GM21786 (cell line): Measurements from ENCODE around the gene NLRP6.

Experiments used
- ATAC-seq: cut with Tn5 transposase; IDR thresholded peaks from one replicate; pipeline ENCODE4 v1.9.1; 2021; ENCODE audit not compliant: unreplicated experiment

Gene NLRP6

GRCh38 chr11:255816-256215 is 22.4 kb upstream of the NLRP6 start:
- no peak for ATAC-seq

DNA sequence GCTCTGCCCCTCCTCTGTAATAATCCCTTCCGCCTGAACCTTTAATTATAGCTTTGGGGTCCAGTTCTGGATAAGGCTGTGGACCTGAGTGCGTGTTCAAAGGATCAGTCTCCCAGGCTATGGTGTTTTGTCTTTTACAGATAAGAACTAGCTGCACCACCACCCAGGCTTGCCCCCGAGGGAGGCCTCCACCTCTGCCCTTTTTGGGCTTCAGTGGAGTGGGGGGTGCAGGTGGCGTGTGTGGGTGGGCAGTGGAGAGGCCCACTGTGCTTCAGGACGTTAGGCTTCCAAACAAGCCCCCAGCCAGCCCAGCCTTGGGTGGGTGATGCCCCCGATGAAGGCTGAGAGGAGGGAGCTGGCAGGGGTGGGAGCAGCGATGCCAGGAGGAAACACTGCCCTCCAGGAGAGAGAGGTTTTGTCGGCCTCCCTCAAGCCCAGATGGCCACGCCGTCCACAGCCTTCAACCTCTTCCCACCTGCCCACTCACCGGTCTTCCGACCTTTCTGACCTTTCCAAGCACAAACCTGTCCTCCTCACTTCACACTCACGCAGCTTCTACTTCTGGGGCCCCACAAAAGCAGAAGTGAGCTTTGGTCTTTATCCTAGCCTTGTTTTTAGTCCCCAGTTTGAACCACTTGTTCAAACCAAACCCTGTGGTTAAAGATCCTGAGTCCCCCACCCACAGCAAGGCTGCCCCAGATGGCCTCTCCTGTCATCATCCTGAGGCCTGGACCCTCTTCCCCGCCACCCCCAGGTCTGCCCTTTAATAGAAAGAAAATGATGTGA is 21.1 kb upstream of the NLRP6 start:
- no peak for ATAC-seq

- ATAC-seq = no peak
These were observed 20.3 kb upstream of the NLRP6 start for GRCh38 chr11:257766-258493.

DNA sequence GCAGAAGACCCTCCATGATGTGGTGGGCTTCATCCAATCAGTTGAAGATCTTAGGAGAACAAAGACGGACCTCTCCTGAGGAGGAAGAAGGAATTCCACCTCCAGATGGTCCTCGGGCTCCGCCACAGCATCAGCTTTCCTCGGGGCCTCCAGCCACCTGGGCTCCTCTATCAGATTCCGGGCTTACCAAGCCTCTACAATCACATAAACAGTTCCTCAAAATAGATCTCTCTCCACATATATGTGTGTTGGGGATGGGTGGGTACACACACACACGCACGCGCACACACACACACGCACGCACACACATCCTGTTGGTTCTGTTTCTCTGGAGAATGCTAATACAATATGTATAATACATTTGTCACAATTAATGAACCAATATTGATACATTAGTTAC is 18.8 kb upstream of the NLRP6 start:
- no peak for ATAC-seq

GRCh38 chr11:261624-262023 is 16.6 kb upstream of the NLRP6 start:
- ATAC-seq = no peak

DNA sequence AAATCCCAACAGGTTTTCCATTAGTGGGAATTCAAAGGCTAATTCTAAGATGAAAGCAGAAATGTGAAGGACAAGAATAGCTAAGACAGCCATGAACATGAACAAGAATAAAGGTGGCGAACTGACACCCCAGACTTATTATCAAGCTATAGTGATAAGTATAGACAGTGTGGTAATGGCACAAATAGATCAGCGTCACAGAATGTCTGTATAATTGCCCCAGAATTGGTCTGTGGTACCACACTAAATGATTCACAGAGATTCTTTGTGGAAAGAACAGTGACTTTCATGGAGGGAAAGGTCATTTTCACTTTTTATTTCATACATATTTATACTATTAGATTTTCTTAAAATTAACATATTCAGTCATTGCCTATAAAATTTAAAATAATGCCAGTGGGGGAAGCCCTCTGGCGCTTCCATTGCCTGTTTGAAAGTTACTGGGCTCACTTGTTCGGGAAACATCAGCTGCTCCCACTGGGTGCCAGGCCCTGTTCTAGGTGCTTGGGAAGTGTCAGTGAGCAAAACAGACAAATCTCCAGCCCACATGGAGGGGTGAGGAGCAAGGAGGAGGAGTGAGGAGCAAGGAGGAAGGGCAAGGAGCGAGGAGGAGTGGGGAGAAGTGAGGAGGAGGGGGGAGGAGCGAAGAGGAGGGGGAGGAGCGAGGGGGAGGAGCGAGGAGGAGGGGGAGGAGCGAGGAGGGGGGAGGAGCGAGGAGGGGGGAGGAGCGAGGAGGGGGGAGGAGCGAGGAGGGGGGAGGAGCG is 11.3 kb upstream of the NLRP6 start:
- ATAC-seq = no peak

DNA sequence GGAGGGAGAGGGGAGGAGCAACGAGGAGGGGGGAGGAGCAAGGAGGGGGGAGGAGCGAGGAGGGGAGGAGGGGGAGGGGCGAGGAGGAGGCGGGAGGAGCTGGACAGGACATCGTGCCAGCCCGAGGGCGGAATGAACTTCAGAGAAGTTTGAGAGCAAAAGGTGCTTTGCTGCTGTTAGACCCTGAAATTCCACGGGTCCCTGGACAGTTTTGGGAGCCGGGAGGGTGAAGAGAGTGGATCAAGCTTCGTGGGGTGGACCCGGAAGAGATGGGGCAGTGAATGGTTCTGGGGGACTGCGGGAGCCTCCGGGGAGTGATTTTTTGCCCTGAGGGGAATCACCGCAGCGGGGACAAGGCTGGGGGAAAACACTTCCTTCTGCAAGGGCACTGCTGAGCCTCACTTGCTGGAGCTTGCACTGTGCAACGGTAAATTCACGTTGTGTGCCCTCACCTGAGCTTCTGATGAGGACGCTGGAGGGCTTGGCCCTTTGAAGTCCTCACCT is 10.7 kb upstream of the NLRP6 start:
- ATAC-seq = peak; percentile 30

- ATAC-seq = peak; percentile 51
These were observed 9.5 kb upstream of the NLRP6 start for GRCh38 chr11:268716-269145.

- ATAC-seq = peak; percentile 66
These were observed 8.9 kb upstream of the NLRP6 start for GRCh38 chr11:269146-269890.

DNA sequence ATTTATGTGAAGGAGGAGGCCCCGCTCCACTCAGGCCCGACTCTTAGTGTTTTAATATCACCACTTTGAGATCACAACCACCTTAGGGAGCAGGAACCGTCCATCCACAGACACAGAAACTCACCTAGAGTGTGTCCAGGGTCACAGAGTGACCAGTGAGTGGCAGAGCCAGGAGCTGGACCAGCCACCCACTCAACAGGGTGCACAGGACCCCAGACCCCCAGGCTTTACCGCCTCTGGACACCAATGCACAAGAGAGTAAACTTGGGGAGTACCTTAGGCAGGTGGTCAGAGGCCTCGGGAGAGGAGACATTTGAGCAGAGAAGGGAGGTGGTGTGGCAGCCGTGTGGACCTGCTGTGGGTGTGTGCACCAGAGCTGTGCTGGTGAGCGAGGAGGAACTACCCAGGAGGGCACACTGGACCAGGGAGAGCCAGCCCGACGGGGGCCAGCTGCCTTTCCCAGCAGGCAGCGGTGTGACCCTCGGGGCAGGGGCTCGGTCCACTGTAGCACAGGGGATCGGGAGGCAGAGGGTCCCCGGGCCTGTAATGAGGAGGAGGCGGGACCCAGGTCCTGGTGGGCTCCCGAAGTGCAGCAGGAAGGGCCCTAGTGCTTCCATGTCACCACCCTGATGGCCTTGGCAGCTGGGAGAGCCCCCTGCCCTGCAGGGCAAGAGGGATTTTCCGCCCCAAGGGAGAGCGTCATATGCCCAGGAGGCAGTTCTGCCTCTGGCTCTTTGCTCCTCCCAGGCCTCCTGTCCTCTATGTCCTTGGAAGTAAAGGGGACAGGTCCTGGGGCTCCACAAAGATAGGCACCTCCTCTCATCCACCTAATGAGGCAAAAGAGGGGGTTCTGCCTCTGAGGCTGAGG is 7.5 kb upstream of the NLRP6 start:
- no peak for ATAC-seq

DNA sequence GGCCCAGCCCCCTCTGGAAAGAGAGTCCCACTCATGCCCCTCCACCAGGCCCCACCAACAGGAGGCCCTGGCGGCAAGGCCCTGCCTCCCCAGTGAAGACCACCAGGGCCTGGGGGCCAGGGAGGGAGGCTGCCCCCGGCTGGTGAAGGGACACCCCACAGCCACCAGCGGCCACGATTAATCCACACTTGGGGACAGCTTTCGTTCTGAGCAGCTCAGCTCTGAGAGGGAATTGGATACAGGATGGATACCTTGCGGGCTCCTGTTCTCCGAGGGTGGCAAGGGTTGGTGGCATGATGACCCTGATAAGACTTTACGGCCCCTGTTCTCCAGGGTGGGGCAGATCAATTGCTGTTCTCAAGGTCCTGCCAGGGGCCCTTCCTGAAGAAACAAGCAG is 6.9 kb upstream of the NLRP6 start:
- ATAC-seq = no peak

- ATAC-seq = no peak
These were observed 5.8 kb upstream of the NLRP6 start for GRCh38 chr11:272195-272930.

DNA sequence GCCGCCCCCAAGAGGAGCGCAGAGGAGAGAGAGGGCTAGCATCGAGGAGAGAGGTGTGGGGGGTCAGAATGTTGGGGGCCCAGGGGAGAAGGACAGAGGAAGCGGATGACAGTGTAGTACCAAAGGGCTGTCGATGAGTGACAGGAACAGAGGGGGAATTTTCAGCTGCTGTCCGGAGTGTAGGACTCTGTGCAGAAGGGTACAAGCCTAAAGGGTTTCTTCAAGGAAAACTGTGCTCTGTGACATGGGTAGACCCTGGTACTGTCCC is 5.3 kb upstream of the NLRP6 start:
- ATAC-seq = no peak

GRCh38 chr11:276219-276618 is 2.0 kb upstream of the NLRP6 start:
- ATAC-seq = no peak

DNA sequence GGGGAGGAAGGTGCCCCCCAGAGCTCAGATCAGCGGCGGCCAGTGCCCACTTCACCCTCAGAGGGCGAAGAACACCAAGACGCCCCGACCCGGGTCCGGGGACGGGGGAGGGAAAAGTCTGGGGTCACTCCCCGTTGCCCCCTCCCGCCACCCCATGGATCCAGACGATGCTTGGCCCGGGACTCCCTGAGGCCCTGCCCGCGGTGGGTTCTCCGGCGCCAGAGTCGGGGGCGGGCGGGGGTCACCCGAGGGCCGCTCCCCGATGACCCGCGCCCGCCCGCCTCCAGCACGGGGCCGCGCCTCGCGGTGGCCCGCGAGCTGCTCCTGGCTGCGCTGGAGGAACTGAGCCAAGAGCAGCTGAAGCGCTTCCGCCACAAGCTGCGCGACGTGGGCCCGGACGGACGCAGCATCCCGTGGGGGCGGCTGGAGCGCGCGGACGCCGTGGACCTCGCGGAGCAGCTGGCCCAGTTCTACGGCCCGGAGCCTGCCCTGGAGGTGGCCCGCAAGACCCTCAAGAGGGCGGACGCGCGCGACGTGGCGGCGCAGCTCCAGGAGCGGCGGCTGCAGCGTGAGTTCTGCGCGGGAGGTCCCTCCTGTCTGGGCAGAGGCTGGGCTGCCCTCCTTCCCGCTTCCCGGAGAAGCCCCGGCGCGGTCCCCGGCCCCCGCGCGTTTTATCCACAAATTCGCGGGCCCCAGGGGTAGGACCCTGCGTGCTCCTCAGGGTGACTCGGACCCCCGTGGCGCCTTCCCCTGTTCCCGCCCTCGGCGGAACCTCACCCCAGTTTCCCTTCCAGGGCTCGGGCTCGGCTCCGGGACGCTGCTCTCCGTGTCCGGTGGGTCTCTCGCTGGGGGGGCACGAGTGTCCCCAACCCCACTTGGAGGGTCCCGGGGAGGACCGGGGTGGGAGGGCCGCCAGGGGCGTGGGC is 1.1 kb downstream of the NLRP6 start:
- no peak for ATAC-seq

DNA sequence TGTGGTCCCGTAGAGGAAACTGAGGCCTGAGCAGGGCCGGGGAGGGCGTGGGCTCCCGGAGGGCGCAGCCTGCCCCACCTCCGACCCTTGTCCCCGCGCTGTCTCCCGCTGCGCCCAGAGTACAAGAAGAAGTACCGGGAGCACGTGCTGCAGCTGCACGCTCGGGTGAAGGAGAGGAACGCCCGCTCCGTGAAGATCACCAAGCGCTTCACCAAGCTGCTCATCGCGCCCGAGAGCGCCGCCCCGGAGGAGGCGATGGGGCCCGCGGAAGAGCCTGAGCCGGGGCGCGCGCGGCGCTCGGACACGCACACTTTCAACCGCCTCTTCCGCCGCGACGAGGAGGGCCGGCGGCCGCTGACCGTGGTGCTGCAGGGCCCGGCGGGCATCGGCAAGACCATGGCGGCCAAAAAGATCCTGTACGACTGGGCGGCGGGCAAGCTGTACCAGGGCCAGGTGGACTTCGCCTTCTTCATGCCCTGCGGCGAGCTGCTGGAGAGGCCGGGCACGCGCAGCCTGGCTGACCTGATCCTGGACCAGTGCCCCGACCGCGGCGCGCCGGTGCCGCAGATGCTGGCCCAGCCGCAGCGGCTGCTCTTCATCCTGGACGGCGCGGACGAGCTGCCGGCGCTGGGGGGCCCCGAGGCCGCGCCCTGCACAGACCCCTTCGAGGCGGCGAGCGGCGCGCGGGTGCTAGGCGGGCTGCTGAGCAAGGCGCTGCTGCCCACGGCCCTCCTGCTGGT is 1.9 kb downstream of the NLRP6 start:
- ATAC-seq = no peak

DNA sequence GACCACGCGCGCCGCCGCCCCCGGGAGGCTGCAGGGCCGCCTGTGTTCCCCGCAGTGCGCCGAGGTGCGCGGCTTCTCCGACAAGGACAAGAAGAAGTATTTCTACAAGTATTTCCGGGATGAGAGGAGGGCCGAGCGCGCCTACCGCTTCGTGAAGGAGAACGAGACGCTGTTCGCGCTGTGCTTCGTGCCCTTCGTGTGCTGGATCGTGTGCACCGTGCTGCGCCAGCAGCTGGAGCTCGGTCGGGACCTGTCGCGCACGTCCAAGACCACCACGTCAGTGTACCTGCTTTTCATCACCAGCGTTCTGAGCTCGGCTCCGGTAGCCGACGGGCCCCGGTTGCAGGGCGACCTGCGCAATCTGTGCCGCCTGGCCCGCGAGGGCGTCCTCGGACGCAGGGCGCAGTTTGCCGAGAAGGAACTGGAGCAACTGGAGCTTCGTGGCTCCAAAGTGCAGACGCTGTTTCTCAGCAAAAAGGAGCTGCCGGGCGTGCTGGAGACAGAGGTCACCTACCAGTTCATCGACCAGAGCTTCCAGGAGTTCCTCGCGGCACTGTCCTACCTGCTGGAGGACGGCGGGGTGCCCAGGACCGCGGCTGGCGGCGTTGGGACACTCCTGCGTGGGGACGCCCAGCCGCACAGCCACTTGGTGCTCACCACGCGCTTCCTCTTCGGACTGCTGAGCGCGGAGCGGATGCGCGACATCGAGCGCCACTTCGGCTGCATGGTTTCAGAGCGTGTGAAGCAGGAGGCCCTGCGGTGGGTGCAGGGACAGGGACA is 2.7 kb downstream of the NLRP6 start:
- ATAC-seq = no peak
